ENCODE measurements around the gene DMAC2L. TPM values are rescaled to one million over a fixed set of nuclear protein-coding genes. Genes with fewer than 3 reads are reported as not detected.

DMAC2L gene
- polyA plus RNA-seq, 1 donor from 2014 or later = 17.1 TPM

DNA sequence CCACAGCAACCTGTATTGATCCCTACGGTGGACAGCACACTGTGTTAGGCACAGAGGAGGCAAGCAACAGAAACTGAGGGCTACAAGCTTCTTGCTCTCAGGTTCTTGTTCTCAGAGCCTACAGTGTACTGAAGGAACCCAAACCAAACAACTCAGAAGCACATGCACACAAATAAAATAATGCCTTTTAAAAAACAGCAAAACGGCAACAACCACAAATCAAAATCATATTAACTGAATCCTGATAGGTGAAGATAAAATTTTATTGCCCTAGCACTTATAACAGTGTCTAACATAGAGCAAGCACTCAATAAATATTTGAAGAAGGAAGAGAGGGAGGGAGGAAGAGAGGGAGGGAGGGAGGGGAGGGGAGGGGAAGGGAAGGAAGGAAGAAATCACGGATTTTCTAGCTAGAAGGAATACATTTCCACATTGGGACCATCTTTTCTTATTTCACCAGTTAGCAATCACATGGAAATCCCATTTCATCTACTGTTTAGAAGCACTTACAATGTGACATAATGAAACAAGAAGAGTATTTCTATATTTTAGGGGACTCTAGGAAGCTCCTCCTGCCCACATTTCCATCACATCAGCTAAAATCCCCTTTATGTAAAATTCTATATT, 27.2 kb downstream of the DMAC2L start:
- H3K4me2 ChIP-seq (ENCODE audit: low read length) = no peak overlapping the region
- H3K9me3 ChIP-seq (ENCODE audit: low read length) = no peaks in the 10 kb centered on the region
- TF ChIP-seq, protein P1, sequence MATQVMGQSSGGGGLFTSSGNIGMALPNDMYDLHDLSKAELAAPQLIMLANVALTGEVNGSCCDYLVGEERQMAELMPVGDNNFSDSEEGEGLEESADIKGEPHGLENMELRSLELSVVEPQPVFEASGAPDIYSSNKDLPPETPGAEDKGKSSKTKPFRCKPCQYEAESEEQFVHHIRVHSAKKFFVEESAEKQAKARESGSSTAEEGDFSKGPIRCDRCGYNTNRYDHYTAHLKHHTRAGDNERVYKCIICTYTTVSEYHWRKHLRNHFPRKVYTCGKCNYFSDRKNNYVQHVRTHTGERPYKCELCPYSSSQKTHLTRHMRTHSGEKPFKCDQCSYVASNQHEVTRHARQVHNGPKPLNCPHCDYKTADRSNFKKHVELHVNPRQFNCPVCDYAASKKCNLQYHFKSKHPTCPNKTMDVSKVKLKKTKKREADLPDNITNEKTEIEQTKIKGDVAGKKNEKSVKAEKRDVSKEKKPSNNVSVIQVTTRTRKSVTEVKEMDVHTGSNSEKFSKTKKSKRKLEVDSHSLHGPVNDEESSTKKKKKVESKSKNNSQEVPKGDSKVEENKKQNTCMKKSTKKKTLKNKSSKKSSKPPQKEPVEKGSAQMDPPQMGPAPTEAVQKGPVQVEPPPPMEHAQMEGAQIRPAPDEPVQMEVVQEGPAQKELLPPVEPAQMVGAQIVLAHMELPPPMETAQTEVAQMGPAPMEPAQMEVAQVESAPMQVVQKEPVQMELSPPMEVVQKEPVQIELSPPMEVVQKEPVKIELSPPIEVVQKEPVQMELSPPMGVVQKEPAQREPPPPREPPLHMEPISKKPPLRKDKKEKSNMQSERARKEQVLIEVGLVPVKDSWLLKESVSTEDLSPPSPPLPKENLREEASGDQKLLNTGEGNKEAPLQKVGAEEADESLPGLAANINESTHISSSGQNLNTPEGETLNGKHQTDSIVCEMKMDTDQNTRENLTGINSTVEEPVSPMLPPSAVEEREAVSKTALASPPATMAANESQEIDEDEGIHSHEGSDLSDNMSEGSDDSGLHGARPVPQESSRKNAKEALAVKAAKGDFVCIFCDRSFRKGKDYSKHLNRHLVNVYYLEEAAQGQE (IDR thresholded peaks at IDR 0.05; ENCODE audit: borderline replicate concordance) = no peak
- H3K27me3 ChIP-seq (ENCODE audit: insufficient read depth, low read depth, low read length) = no peaks in the 10 kb centered on the region
- no peak overlapping the region for H3K4me3 ChIP-seq (ENCODE audit: low read length)
- no peak overlapping the region for H3K9ac ChIP-seq (ENCODE audit: low read length)
- no peaks in the 10 kb centered on the region for H3K79me2 ChIP-seq (replicated peaks; ENCODE audit: insufficient read depth, low read length)
- H3K9me2 ChIP-seq (ENCODE audit: insufficient read depth, low read length) = no peaks in the 10 kb centered on the region
- H3F3A ChIP-seq (ENCODE audit: insufficient read depth, low read length, poor library complexity, severe bottlenecking) = no peaks in the 10 kb centered on the region
- no peaks in the 10 kb centered on the region for H3K36me3 ChIP-seq (ENCODE audit: insufficient read depth, low read length)
- no peak overlapping the region for H2AFZ ChIP-seq (ENCODE audit: low read depth, low read length)
- H4K20me1 ChIP-seq (ENCODE audit: insufficient read depth) = no peaks in the 10 kb centered on the region
- H3K27ac ChIP-seq (ENCODE audit: low read length) = no peak overlapping the region

DNA sequence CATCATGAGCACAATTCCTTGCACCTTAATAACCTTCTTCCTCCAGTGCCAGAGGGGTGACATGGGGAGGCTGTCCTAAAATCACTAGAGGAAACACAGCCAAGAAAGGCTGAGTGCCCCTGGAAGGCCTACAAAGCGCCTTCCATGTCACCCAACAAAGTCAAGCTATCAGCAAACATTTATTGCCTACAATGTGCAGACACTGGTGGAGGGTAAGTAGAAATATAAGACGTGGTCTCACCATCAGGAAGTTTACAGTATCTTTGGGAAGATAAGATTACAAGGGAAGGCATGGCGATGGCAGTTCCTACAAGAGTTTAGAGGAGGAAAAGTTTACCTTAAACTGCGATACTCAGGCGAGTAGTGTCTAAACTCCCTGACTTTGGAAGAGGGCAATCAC, 27.9 kb downstream of the DMAC2L start:
- no peak overlapping the region for H3K9ac ChIP-seq (ENCODE audit: low read length)
- no peaks in the 10 kb centered on the region for H3K9me3 ChIP-seq (ENCODE audit: low read length)
- no peaks in the 10 kb centered on the region for H3F3A ChIP-seq (ENCODE audit: insufficient read depth, low read length, poor library complexity, severe bottlenecking)
- no peaks in the 10 kb centered on the region for H3K36me3 ChIP-seq (ENCODE audit: insufficient read depth, low read length)
- no peaks in the 10 kb centered on the region for H3K9me2 ChIP-seq (ENCODE audit: insufficient read depth, low read length)
- H3K4me3 ChIP-seq (ENCODE audit: low read length) = no peak overlapping the region
- H3K79me2 ChIP-seq (replicated peaks; ENCODE audit: insufficient read depth, low read length) = no peaks in the 10 kb centered on the region
- no peaks in the 10 kb centered on the region for H3K27me3 ChIP-seq (ENCODE audit: insufficient read depth, low read depth, low read length)
- no peaks in the 10 kb centered on the region for H4K20me1 ChIP-seq (ENCODE audit: insufficient read depth)
- TF ChIP-seq POLR2AphosphoS5 (IDR thresholded peaks at IDR 0.05) (no peak), TAF1 (IDR thresholded peaks at IDR 0.05; ENCODE audit: low read depth) (no peak), MXI1 (conservative IDR thresholded peaks at IDR 0.05; ENCODE audit: poor library complexity, severe bottlenecking) (no peak), EP300 (conservative IDR thresholded peaks at IDR 0.05; ENCODE audit: poor library complexity, severe bottlenecking) (no peak), RAD21 (conservative IDR thresholded peaks at IDR 0.05) (no peak), EZH2 (IDR thresholded peaks at IDR 0.05; ENCODE audit: borderline replicate concordance, insufficient read depth, low read length, poor library complexity, severe bottlenecking) (no peak), SMC3 (conservative IDR thresholded peaks at IDR 0.05; ENCODE audit: poor library complexity) (no peak)
- TF ChIP-seq, protein P2, sequence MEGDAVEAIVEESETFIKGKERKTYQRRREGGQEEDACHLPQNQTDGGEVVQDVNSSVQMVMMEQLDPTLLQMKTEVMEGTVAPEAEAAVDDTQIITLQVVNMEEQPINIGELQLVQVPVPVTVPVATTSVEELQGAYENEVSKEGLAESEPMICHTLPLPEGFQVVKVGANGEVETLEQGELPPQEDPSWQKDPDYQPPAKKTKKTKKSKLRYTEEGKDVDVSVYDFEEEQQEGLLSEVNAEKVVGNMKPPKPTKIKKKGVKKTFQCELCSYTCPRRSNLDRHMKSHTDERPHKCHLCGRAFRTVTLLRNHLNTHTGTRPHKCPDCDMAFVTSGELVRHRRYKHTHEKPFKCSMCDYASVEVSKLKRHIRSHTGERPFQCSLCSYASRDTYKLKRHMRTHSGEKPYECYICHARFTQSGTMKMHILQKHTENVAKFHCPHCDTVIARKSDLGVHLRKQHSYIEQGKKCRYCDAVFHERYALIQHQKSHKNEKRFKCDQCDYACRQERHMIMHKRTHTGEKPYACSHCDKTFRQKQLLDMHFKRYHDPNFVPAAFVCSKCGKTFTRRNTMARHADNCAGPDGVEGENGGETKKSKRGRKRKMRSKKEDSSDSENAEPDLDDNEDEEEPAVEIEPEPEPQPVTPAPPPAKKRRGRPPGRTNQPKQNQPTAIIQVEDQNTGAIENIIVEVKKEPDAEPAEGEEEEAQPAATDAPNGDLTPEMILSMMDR (IDR thresholded peaks at IDR 0.05; ENCODE audit: poor library complexity, severe bottlenecking) = no peak
- TF ChIP-seq, protein P1 (IDR thresholded peaks at IDR 0.05; ENCODE audit: borderline replicate concordance) = no peak
- H3K4me2 ChIP-seq (ENCODE audit: low read length) = no peak overlapping the region
- H2AFZ ChIP-seq (ENCODE audit: low read depth, low read length) = no peak overlapping the region
- no peak overlapping the region for H3K27ac ChIP-seq (ENCODE audit: low read length)
